ENCODE data around the gene ANGEL1. TPM values are rescaled to one million over a fixed set of nuclear protein-coding genes. Genes with fewer than 3 reads are reported as not detected.

Gene ANGEL1
- total RNA-seq, 1 experiment from 2014 or later: 9.2 TPM

GRCh38 chr14:76808990-76809389 is 3.7 kb downstream of the ANGEL1 start:
- CTCF ChIA-PET: no interaction called here
- H3K27me3 ChIP-seq (ENCODE audit: low read length): no peaks in the 10 kb centered on the region
- TF ChIP-seq EZH2 (IDR thresholded peaks at IDR 0.05; ENCODE audit: low read length, unreplicated experiment) (no peak), CTCF (conservative IDR thresholded peaks at IDR 0.05; ENCODE audit: low read depth, low read length) (no peak), EZH2phosphoT487 (IDR thresholded peaks at IDR 0.05; ENCODE audit: borderline replicate concordance, low read length) (no peak)

GRCh38 chr14:76808011-76808410 is 4.7 kb downstream of the ANGEL1 start:
- Histone ChIP-seq H3K4me2 (ENCODE audit: low read length) (no peak overlapping the region), H3K9ac (ENCODE audit: low read length) (no peak overlapping the region), H3F3A (ENCODE audit: low read length, unreplicated experiment) (no peaks in the 10 kb centered on the region), H3K27ac (ENCODE audit: low read length) (no peak overlapping the region), H4K20me1 (ENCODE audit: low read length) (no peaks in the 10 kb centered on the region), H3K36me3 (ENCODE audit: low read depth, low read length) (peaks cover 26% of the 10 kb centered on the region), H3K4me3 (ENCODE audit: low read length) (no peak overlapping the region), H3K27me3 (ENCODE audit: low read length) (no peaks in the 10 kb centered on the region), H3K79me2 (ENCODE audit: low read length) (peaks cover 27% of the 10 kb centered on the region), H3K4me1 (ENCODE audit: insufficient read depth, low read length) (peaks cover 5% of the 10 kb centered on the region), H3K9me3 (ENCODE audit: low read length) (no peaks in the 10 kb centered on the region), H2AFZ (ENCODE audit: low read length) (no peak overlapping the region), H3K9me2 (replicated peaks; ENCODE audit: low read length) (no peaks in the 10 kb centered on the region)
- DNase-seq (no peak), ATAC-seq (no peak)
- intact Hi-C loops (cut with micrococcal nuclease): no loop called here
- no TSS peak for BruUV-seq (replicated peaks)
- ChIA-PET POLR2A (ENCODE audit: unreplicated experiment) (no interaction called here), CTCF (no interaction called here)
- TF ChIP-seq EZH2 (IDR thresholded peaks at IDR 0.05; ENCODE audit: low read length, unreplicated experiment): no peak
- no peak for TF ChIP-seq CTCF (conservative IDR thresholded peaks at IDR 0.05; ENCODE audit: low read depth, low read length)
- no peak for TF ChIP-seq EZH2phosphoT487 (IDR thresholded peaks at IDR 0.05; ENCODE audit: borderline replicate concordance, low read length)

More at GRCh38 chr14:76808990-76809389, 3.7 kb downstream of the ANGEL1 start:
- POLR2A ChIA-PET (ENCODE audit: unreplicated experiment): no interaction called here
- DNase-seq: no peak
- BruUV-seq (replicated peaks): no TSS peak
- Histone ChIP-seq H3K9me2 (replicated peaks; ENCODE audit: low read length) (no peaks in the 10 kb centered on the region), H3K9ac (ENCODE audit: low read length) (no peak overlapping the region), H3F3A (ENCODE audit: low read length, unreplicated experiment) (no peaks in the 10 kb centered on the region), H3K4me3 (ENCODE audit: low read length) (no peak overlapping the region), H3K27ac (ENCODE audit: low read length) (no peak overlapping the region), H3K9me3 (ENCODE audit: low read length) (no peaks in the 10 kb centered on the region), H3K4me1 (ENCODE audit: insufficient read depth, low read length) (peaks cover 5% of the 10 kb centered on the region), H3K79me2 (ENCODE audit: low read length) (peaks cover 27% of the 10 kb centered on the region), H3K36me3 (ENCODE audit: low read depth, low read length) (peaks cover 20% of the 10 kb centered on the region), H3K4me2 (ENCODE audit: low read length) (no peak overlapping the region), H2AFZ (ENCODE audit: low read length) (no peak overlapping the region), H4K20me1 (ENCODE audit: low read length) (no peaks in the 10 kb centered on the region)
- no peak for ATAC-seq
- intact Hi-C loops (cut with micrococcal nuclease): no loop called here

GRCh38 chr14:76806446-76806845 is 6.2 kb downstream of the ANGEL1 start:
- no TSS peak for BruUV-seq (replicated peaks)
- Histone ChIP-seq H3K79me2 (ENCODE audit: low read length) (peaks cover 18% of the 10 kb centered on the region), H3F3A (ENCODE audit: low read length, unreplicated experiment) (no peaks in the 10 kb centered on the region), H3K4me1 (ENCODE audit: insufficient read depth, low read length) (peaks cover 5% of the 10 kb centered on the region), H3K9ac (ENCODE audit: low read length) (no peak overlapping the region), H2AFZ (ENCODE audit: low read length) (no peak overlapping the region), H3K9me3 (ENCODE audit: low read length) (no peaks in the 10 kb centered on the region), H3K9me2 (replicated peaks; ENCODE audit: low read length) (no peaks in the 10 kb centered on the region), H4K20me1 (ENCODE audit: low read length) (no peaks in the 10 kb centered on the region), H3K27me3 (ENCODE audit: low read length) (no peaks in the 10 kb centered on the region), H3K36me3 (ENCODE audit: low read depth, low read length) (peaks cover 33% of the 10 kb centered on the region), H3K4me3 (ENCODE audit: low read length) (no peak overlapping the region), H3K4me2 (ENCODE audit: low read length) (no peak overlapping the region), H3K27ac (ENCODE audit: low read length) (no peak overlapping the region)
- ATAC-seq (no peak), DNase-seq (no peak)
- TF ChIP-seq CTCF (conservative IDR thresholded peaks at IDR 0.05; ENCODE audit: low read depth, low read length) (no peak), EZH2phosphoT487 (IDR thresholded peaks at IDR 0.05; ENCODE audit: borderline replicate concordance, low read length) (no peak), EZH2 (IDR thresholded peaks at IDR 0.05; ENCODE audit: low read length, unreplicated experiment) (no peak)
- intact Hi-C loops (cut with micrococcal nuclease): no loop called here
- CTCF ChIA-PET: no interaction called here
- POLR2A ChIA-PET (ENCODE audit: unreplicated experiment): no interaction called here
